GM19023 (cell line): Measurements from ENCODE around the gene ESPL1.
"Not testable (repeated sequence)": the region's sequence is repeated elsewhere in the genome, so short reads cannot be mapped to it uniquely, and the experiment has no call there.

Experiments
- ATAC-seq: cut with Tn5 transposase; IDR thresholded peaks from one replicate; pipeline ENCODE4 v1.9.1; 2021; ENCODE audit warnings: mild to moderate bottlenecking, moderate library complexity; ENCODE audit not compliant: unreplicated experiment

The ESPL1 gene

DNA sequence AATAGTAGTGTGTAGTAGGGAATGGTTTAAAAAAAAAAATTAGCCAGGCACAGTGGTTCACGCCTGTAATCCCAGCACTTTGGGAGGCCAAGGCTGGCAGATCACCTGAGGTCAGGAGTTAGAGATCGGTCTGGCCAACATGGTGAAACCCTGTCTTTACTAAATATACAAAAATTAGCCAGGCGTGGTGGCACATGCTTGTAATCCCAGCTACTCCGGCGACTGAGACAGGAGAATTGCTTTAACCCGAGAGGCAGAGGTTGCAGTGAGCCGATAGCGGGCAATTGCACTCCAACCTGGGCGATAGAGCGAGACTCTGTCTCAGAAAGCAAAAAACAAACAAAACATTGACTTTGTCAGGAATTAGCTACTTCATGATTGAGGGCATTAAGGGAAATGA lies 29.0 kb downstream of the ESPL1 start:
- not testable (repeated sequence) for ATAC-seq

DNA sequence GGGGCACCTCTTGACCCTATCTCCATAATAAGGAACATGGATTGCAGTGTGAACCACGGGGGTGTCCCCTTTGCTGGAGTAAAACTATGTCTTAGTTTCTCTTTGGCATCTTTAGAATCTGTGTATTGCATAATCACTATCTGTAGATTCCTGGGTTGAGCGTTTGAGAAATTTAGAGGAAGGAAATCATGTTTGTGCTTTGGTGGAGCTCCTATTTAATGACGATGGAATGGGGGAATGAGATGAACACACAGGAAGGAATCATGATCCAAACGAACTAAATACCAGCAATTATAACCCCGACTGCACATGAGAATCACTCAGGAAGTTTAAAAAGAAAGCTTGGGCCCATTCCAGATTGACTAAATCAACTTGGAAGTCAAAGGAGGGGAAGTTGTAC lies 30.1 kb downstream of the ESPL1 start:
- ATAC-seq, result no peak

DNA sequence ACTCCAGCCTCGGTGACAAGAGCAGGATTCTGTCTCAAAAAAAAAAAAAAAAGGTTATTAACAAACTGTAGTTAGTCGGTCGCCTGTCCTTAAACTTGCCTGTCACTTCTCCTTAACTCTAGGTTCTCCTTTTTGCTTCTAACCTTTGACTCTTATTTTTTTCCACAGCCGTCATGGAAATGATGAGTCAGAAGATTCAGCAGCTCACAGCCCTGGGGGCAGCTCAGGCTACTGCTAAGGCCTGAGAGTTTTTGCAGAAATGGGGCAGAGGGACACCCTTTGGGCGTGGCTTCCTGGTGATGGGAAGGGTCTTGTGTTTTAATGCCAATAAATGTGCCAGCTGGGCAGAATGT lies 31.0 kb downstream of the ESPL1 start:
- no peak for ATAC-seq

DNA sequence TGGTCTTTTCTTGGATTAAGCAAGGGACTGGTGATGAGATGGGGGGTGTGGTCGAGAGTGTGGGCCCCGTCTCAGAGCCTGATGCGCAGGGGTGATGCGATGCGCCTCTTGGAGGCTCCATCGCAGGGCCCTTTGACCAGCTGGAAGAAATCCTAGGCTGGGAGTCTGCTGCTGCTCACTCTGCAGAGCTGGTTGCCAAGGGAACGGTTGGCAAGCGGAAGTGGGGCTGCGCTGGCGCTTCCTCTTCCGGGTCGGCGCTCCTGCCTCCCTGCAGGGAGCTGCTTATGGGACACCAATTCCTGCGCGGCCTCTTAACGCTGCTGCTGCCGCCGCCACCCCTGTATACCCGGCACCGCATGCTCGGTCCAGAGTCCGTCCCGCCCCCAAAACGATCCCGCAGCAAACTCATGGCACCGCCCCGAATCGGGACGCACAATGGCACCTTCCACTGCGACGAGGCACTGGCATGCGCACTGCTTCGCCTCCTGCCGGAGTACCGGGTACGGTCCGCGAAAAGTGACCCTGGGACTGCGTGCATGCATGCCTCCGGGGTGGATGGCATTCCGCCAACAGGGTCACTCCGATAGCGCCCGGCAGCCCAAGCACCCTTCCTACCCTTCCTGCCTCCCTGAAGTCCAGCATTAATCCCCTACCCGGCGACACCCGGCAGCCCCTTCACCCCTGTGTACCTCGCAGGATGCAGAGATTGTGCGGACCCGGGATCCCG lies 31.5 kb downstream of the ESPL1 start, which contains the start of gene MYG1:
MYG1 (plus strand) TSS at position 242 of the 727 bp plus-strand sequence; CDS start at position 285, 43 bp downstream.
- peak; percentile 75 for ATAC-seq

DNA sequence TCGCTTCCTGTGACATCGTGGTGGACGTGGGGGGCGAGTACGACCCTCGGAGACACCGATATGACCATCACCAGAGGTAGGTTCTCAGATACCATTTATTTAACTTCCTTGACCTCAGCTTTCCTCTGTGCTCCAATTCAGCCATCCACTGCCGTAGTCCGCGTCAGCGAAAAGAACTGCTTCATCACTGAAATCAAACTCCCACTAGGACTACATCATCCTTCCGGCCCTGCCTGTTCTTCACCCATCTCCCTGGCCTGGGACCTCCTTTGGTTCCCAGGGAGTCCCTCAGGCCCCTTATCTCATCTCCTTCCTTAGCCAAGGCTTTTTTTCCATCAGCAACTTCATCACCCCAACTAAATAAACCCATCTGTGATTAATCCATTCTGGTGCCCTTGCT lies 32.1 kb downstream of the ESPL1 start:
- ATAC-seq, result no peak

DNA sequence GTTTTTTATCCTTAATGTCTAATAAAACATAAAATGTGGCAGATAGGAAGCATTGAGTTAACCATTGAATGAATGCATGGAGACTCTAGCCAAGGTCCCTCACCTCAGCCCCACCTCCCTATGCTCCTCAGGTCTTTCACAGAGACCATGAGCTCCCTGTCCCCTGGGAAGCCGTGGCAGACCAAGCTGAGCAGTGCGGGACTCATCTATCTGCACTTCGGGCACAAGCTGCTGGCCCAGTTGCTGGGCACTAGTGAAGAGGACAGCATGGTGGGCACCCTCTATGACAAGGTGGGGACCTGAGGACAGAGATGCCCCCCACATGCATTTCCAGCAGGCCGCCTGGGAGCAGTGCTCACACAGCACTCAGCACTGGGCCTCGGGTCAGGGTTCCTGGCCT lies 34.8 kb downstream of the ESPL1 start:
- no peak for ATAC-seq

DNA sequence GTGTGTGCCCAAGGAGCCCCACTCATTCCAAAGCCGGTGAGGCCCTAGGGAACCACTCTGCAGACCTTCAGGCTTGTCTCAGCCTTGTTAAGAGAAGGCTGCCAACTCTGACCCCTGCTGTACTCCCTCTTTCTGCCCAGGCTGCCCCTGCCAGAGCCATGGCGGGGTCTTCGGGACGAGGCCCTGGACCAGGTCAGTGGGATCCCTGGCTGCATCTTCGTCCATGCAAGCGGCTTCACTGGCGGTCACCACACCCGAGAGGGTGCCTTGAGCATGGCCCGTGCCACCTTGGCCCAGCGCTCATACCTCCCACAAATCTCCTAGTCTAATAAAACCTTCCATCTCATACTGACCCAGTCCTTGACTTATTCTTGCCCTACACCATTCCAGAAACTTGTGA lies 38.7 kb downstream of the ESPL1 start:
- no peak for ATAC-seq

DNA sequence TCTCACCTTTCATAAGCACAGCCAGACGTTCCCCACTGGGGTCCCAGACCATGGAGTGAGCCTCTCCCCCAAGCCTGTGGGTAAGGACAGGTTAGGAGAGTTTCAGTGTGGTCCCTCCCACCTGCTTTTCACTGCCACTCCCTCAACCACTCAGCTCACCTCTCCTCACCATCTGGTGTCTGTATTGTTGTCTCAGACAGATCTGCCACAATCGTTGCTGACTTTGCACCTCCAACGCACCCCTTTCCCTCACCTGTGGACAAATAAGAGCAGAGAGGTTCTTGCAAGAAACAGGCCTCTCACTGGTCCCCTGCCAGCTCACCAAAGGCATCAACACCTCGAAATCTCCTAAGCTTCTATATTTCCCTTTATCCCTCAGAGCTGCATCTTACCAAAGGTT lies 40.2 kb downstream of the ESPL1 start:
- no peak for ATAC-seq

DNA sequence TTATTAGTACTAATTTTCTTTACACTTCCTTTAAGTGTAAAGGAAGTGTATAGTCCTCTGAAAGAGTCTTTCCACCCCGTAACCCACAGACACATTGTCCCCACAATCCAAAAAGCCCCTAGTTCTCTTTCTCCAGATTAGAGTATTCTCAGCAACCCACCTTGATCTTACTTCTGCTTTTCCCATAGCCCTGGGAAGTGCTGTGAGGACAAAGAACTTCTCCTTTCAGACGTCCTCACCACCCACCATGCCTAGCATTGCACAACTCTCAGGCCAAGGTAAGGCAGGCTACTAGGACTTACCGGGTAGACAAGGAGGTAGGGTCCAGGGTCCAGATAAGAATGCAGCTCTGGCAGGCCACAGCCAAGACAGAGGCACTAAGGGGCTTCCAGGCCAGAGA lies 45.9 kb downstream of the ESPL1 start:
- ATAC-seq, result no peak

DNA sequence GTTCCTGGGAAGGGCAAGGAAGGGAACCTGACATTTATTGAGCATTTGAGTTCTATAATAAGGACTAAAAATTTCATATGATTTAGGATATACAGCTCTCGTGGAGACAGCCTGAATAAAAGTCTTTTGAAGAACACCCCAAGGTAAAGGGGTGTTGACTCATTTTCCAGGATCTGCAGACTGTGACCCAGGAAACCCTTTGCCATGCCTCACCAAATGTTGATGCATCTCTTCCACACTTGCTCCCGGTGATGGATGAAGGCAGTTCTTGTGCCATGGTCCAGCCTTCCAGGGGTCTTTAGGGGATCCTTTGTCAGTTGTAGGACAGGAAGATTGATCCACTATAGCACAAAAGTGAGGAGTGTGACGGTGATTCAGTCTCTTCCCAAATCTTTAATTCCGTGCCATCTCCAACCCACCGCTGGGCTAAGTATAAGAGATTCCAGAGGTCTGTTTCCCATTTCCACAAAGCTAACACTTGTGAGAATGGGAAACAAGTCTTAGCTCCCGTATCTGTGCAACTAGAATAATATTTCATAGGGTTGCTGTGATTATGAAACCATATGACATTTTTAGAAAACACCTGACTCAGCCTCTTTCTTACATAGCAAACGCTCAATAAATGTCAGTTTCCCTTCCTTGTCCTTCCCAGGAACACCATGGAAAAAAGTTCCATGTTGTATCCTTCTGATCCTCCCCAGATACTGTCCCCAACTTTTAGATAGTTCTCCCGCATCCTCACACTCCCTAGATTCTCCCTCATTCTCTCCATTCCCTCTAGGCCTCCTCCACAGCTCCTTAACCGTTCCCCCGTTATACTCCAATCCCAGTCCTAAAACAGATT lies 52.5 kb downstream of the ESPL1 start:
- ATAC-seq, result no peak

DNA sequence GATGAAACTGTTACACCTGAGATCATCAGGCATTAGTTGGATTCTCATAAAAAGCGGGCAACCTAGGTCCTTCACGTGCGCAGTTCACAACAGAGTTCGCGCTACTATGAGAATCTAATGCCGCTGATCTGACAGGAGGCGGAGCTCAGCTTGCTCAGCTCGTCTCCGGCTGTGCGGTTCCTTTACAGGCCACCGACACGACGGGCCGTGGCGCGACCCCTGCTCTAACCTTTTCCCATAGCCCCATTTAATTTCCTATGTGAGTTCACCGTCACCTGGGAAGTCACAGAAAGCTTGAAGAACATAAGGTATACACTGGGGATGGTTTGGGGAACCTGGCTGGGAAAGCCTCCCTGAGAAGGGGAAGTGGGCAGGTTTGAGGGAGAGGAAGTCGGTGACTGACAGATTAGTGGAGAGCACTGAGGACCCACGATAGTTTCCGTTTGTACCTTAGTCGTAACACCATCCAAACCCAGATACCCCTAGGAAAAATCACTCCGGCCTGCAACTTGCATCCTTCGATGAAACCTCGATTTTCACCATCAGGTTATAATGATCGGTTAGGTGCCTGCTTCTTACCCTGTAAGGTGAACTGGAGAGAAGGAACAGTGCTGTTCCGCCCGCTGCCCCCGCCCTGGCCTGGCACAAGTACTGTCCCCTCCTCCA lies 56.1 kb downstream of the ESPL1 start:
- no peak for ATAC-seq

DNA sequence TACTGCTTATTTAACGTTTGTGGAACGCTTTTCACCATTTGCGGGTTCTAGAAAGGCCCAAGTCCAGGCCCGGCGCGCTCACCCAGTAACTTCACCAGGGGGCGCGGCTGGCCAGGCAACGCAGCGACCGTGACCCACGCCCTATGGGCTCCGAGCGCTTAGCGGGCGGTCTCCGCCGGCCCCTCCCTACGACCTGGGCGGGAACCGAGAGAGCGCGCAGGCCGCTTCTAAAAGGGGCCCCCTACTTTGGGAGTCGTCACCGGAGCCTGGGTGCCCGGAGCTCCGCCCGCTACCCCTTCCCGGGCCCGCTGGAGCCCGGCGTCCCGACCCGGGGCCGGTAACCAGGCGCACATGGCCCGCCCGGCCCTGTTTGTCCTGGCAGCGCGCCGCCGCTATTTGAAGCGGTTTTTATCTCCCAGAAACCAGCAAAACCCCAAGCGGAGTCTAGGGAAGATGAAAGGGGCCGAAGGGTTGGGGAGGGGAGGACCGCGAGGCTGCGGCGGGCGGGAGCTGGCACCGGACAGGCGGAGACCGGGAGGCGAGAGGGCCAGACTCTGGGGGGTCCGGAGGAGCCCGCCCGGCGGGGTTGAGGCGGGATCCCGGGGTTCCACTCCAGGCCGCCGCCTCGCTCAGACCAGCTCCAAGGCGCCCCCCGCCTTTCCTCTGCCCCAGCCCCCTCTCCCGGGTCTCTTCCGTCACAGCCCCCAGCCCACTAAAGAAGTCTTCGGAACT lies 56.8 kb downstream of the ESPL1 start:
- ATAC-seq, result peak; percentile 48

DNA sequence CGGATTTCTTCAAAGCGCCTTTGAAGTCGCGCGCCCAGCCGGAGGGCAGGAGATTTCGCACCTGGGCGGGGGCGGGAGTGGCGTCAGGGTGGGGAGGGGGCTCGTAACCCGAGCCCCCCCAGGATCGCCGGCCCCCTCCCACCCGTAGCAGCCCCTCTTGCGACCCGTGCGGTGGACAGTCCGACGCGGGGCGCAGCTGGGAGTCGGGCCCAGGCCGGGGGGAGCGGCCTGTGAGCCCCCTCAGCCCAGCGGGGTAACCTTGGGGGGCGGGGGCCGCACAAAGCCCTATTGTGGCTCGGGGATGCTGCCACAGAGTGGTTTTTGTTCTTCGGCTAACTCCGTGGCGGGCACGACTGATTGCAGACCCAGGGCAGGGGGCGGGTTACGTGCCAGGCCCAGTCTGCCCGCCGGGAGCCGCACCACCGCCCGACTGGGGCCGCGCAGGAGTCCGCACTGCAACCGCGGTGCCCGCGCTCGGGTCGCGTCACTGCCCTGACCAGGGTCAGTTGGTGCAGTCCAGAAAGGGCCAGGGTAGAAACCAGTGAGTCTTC lies 57.5 kb downstream of the ESPL1 start:
- ATAC-seq, result no peak

DNA sequence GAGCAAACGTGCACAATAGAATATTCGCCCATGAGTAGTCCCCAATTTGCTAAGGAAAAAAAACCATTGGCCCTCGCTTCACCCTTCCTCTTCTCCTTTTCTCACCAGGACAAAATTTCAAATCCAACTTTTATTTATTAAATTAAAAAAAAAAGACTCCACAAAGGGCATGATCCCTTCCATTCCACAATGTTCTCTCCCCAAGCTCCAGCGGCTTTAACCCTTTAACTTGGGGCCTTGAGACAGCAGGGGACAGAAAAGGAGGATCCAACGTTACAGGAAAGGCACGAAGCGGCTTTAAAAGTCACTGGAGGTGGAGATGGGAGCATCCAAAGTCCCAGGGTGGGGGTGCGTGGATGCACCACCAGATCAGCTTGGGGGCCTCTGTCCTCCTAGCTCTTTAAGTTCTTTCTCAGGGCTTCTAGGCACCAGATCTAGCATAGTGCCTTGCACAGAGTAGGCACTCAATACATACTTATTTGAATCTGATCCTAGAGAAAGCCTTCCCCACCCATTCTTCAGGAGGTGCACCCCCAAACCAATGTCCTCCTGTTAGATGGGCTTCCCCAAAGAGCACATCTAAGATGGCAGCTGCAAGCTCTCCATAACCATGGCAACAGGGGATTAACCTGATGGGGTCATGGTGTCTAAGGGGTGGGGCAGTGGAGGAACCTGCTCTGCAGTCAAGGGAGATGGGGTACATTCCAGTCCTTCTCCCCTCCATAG lies 58.5 kb downstream of the ESPL1 start:
- no peak for ATAC-seq

DNA sequence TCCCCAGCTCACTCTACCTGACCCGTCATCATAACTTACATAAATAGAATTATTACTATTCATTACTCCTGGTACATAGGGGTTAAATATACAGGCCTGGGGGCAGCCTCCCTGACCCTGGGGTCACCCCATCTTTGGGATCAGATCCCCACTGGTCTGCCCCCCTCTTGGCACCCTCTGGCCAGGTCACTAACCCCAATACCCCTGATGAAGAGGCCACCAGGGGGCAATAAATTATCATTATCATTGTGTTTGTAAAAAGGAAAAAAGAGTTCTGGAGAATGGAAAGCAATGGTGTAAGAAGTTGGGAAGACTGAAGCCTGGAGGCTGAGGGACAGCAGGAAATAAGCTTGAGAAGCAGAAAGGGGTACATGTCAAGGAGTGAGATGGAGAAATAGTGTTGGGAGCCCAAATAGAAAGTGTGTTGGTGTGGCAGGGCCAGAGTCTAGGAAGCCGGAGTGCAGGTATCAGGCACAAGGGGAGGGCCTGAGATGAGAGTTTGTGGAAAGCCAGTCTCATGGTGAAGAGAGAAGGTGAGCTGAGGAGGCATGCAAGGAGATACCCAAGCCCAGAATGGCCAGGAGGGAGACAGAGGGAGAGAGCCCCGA lies 59.4 kb downstream of the ESPL1 start:
- no peak for ATAC-seq

DNA sequence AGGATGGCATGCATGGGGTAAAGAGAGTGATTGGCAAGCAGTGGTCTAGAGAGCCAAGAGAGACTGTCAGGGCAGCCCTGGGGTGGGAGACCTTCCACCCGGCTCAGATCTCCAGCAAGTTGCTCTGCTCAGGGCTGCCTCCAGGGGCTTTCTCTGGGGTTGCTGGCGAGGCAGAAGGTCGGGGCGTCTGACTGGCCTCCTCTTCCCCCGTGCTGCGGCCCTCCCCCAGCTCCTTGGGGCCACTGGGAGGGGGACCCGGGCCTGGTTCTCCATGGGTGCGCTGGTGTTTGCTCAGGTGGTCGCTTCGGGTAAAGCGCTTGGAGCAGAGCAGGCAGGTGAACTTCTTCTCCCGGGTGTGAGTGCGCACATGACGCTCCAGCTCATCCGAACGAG lies 59.9 kb downstream of the ESPL1 start:
- no peak for ATAC-seq

DNA sequence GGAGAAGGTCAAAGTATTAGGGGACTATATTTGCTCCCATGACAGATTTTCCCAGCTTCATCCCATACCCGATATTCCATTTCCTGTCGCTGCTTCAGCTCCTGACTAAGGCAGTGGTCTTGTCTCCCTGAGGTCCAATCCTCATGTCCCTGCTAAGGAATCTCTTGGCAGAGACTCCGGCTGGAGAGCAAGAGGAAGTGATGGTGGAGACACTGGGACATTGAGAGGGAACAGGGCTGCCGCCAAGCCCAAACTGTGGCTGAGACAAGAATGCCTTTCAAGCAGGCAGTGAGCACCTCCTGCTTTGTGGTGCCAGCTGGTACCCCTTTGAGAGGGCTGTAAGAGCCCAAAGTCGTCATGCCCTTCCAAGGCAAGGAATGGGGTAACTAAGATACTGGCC lies 62.6 kb downstream of the ESPL1 start:
- ATAC-seq, result no peak

DNA sequence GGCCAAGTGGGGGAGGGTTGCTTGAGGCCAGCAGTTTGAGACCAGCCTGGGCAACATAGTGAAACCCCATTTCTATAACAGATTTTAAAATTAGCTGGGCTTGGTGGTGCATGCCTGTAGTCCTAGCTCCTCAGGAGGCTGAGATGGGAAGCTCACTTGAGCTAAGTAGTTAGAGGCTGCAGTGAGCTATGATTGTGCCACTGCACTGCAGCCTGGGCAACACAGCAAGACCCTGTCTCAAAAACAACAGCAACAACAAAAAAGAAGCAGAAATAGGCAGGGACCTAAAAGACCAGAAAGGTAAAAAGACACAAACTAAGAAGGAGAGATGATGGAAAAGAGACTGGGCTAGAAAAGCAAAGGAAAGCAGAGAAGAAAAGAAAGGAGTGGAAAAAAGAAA lies 64.2 kb downstream of the ESPL1 start:
- not testable (repeated sequence) for ATAC-seq

DNA sequence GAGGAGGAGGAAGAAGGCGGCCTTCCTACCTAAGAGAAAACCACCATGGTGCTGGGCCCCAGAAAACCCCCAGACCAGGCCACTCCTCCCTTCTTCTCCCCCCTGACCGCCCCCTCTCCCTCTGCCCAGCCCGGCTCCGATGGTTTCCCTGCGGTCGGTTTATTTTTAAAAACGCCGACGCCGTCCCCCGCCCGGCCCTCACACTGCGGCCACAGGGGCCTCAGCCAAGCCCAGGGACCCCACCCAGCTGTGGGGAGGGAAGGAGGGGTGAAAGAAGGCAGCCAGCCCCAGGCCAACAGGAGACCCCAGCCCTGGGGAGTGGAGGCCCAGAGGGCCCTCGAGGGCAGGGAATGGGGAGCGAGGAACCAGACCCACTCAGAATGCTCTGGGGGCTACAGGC lies 64.6 kb downstream of the ESPL1 start:
- no peak for ATAC-seq

DNA sequence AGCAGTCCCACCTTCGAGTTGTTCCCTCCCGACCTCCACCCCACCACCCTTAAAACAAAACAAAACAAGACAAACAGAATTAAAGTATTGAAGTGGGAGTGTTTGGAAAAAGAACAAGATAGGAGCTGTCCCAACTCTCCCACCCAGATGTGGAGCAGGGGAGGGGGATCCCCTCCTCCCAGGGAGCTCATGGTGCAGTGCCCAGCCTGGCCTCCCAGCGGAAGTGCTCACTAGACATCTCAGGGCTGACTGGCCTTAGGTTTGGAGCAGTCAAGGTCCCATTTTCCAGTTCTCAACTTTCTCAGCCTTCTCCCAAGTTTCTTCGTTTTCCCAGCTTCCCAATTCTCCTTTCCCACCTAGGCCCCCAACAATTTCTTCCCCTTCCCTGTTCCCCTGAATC lies 65.2 kb downstream of the ESPL1 start:
- ATAC-seq, result no peak
